ACC112 (cell line): ENCODE measurements around the gene LSM2.

Experiments
- H2AFZ ChIP-seq: fragments of 200-600 bp; sonication (generic); one replicate; pipeline ENCODE4 v1.6.0; 2017; ENCODE audit warnings: antibody characterized with exemption, low read length; ENCODE audit not compliant: unreplicated experiment
- H3K27ac ChIP-seq: fragments of 200-600 bp; sonication (generic); 2 replicates; pipeline ENCODE4 v1.5.1; 2014; ENCODE audit warnings: low read depth, mild to moderate bottlenecking, antibody characterized with exemption, low read length, moderate library complexity
- H3K27me3 ChIP-seq: fragments of 200-600 bp; sonication (generic); 2 replicates; pipeline ENCODE4 v1.6.1; 2014; ENCODE audit warnings: mild to moderate bottlenecking, antibody characterized with exemption, low read length, moderate library complexity, mixed read lengths; ENCODE audit not compliant: insufficient read depth
- H3K36me3 ChIP-seq: fragments of 200-600 bp; sonication (generic); 2 replicates; pipeline ENCODE4 v1.6.1; 2016; ENCODE audit warnings: mild to moderate bottlenecking, antibody characterized with exemption, low read length, moderate library complexity, mixed read lengths; ENCODE audit not compliant: insufficient read depth
- H3K4me1 ChIP-seq: fragments of 200-600 bp; sonication (generic); one replicate; pipeline ENCODE4 v1.6.1; 2016; ENCODE audit warnings: low read length, mixed read lengths; ENCODE audit not compliant: insufficient read depth, unreplicated experiment, control insufficient read depth
- H3K4me3 ChIP-seq: fragments of 200-600 bp; sonication (generic); 2 replicates; pipeline ENCODE4 v1.5.1; 2014; ENCODE audit warnings: mild to moderate bottlenecking, low read depth, low read length
- H3K79me2 ChIP-seq: fragments of 200-600 bp; sonication (generic); one replicate; pipeline ENCODE4 v1.6.0; 2016; ENCODE audit warnings: low read length; ENCODE audit not compliant: control insufficient read depth, unreplicated experiment, insufficient read depth

The LSM2 gene

GRCh38 chr6:31782126-31782855, 24.5 kb downstream of the LSM2 start:
- Histone ChIP-seq H3K4me1 (peaks cover 5% of the 10 kb centered on the region), H3K27ac (no peak overlapping the region), H2AFZ (no peak overlapping the region), H3K36me3 (peaks cover 13% of the 10 kb centered on the region; the same call in 1 of the 2 replicates), H3K27me3 (no peaks in the 10 kb centered on the region), H3K79me2 (no peaks in the 10 kb centered on the region), H3K4me3 (no peak overlapping the region)

DNA sequence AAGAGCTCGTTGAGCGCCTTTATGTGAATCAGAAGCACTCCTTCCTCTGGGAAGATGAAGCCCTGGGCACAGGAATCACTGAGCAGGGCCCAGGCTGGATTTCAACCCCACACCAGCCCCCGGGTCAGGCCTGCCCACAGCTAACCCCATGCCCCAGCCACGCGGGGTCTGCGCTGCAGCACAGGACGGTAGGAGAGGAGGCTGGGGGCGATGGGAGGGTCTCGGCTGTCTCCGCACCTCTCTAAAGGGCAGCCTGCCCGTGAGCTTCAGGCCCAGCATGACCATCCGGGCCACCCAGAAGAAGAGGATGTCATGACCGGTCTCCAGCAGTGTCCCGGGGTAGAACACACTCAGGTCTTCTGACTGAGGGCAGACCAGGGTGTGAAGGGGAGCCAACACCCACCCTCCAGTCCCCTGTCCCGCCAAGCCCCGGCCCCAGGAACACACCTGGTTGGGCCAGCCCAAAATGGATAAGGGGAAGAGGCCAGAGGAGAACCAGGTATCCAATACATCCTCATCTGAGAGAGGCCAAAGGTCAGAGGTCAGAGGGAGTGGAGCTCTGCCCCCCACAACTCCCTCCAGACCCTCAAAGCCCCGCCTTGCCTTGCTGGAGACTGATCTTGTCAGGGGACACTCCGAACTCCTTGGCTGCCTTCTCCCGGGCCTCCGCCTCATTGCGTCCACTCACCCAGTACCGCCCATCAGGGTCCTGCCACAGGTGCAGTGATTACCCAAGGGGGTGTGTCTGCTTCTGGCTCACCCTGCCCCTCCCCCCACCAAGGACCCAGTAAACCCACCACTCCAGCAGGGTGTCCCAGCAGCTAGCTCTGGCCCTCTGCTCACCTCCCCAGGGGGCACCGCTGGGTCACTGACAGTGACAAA, 25.3 kb downstream of the LSM2 start:
- Histone ChIP-seq H3K36me3 (peaks cover 13% of the 10 kb centered on the region; the same call in 1 of the 2 replicates), H2AFZ (no peak overlapping the region), H3K27ac (no peak overlapping the region), H3K27me3 (no peaks in the 10 kb centered on the region), H3K79me2 (no peaks in the 10 kb centered on the region), H3K4me3 (no peak overlapping the region), H3K4me1 (peaks cover 13% of the 10 kb centered on the region)

- Histone ChIP-seq H2AFZ (no peak overlapping the region), H3K4me1 (peaks cover 16% of the 10 kb centered on the region), H3K36me3 (peaks cover 13% of the 10 kb centered on the region; the same call in 1 of the 2 replicates), H3K27ac (no peak overlapping the region), H3K79me2 (no peaks in the 10 kb centered on the region), H3K4me3 (no peak overlapping the region), H3K27me3 (no peaks in the 10 kb centered on the region)
Observed at GRCh38 chr6:31780507-31781243, 26.1 kb downstream of the LSM2 start.

GRCh38 chr6:31779908-31780307, 26.9 kb downstream of the LSM2 start:
- Histone ChIP-seq H3K27ac (no peak overlapping the region), H2AFZ (no peak overlapping the region), H3K4me1 (peaks cover 16% of the 10 kb centered on the region), H3K4me3 (no peak overlapping the region), H3K27me3 (no peaks in the 10 kb centered on the region), H3K36me3 (peaks cover 8% of the 10 kb centered on the region; the same call in 1 of the 2 replicates), H3K79me2 (no peaks in the 10 kb centered on the region)

DNA sequence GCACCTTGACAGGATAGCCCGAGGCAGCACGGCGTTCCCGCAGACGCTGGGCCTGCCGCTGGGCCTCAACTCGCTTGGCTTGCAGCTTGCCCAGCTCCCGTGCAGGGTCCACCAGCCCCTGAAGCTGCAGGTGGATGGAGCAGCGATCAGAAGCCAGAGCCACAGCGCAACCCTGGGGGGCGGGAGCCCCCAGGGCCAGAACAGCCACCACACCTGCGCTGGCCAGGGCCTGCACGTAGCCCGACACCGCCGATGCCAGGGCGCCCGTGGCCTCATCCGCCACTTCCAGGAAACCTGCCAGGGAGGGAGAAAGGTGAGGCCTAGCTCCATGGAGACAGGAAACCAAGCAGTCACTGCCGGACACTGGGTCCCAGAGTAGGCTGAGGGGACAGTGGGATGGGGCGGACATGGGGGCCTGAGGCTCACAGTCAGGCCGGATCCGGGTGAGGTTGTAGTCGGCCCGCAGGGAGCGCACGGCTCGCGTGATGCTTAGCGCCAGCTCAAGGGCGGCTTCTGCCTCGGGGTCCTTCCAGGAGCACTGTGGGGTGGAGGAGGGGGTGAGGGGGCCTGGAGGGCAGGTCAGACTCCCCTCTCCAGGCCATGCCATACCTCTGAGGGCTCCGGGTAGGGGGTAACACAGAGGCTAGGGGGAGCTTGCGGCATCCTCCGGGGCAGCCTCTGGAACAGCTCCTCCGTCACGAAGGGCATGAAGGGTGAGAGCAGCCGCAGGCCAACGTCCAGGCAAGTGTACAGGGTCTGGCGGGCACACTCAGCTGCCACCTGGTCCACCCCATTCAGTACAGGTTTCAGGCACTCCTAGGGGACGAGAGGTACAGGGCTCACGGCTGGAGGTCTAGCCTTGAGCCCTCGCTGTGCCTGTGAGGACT, 27.5 kb downstream of the LSM2 start:
- H3K27ac ChIP-seq, result no peak overlapping the region
- no peaks in the 10 kb centered on the region for H3K79me2 ChIP-seq
- peaks cover 8% of the 10 kb centered on the region; the same call in 1 of the 2 replicates for H3K36me3 ChIP-seq
- H3K4me1 ChIP-seq, result peaks cover 16% of the 10 kb centered on the region
- H2AFZ ChIP-seq, result no peak overlapping the region
- no peaks in the 10 kb centered on the region for H3K27me3 ChIP-seq
- no peak overlapping the region for H3K4me3 ChIP-seq

GRCh38 chr6:31778193-31778592, 28.6 kb downstream of the LSM2 start:
- Histone ChIP-seq H3K4me3 (no peak overlapping the region), H2AFZ (no peak overlapping the region), H3K27me3 (no peaks in the 10 kb centered on the region), H3K79me2 (no peaks in the 10 kb centered on the region), H3K27ac (no peak overlapping the region), H3K36me3 (peaks cover 8% of the 10 kb centered on the region; the same call in 1 of the 2 replicates), H3K4me1 (peaks cover 16% of the 10 kb centered on the region)

DNA sequence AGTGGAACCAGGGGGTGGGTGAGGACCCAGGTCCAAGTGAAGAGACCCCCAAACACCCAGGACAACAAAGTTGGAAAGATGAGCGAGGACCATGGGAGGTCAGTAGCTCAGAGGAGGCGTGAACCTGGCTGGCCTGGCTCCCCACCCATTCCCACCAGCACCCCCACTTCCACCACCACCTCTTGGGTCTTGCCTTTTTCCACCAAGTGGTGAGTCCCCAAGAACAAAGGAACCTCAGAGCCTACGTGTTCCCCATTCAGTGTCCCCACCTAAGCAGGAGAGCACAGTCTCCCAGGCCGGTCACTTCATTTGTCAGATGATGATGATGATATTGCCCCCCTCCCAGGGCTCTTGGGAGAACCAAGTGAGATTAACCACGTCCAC, 29.1 kb downstream of the LSM2 start:
- Histone ChIP-seq H3K4me3 (no peak overlapping the region), H3K4me1 (peaks cover 16% of the 10 kb centered on the region), H3K36me3 (peaks cover 4% of the 10 kb centered on the region; the same call in 1 of the 2 replicates)

DNA sequence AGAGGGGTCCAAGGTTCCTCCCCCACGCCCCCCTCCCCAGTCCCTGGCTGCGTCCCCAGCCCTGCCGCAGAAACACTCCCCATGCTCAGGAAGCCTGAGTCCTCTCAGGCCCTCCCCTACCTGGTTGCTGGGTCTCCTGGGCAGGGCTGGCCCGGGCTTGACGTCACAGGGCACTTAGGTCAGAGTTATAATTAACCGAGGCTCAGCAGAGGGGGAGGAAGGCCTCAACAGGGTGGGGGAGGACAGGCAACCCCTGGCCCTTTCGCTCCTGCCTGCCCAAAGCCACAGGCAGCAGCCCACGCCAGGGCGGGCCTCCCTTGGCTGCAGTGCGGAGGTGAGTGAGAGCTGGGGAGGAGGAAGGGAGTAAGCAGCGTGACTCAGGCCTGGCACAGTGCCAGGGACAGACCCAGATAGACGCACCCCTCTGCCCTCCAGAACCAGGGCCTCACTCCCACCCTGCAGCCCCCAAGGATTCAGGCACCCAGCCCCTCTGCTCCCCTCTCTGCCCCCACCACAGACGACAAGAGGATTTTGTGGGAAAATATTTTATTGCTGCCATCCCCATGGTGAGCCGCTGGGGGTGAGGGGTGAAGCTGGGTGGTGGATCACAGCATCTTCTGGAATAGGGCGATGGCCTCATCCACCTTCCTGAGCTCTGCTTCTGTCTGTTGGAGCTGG, 29.6 kb downstream of the LSM2 start, which contains the start of gene VWA7:
Gene VWA7 (minus strand): TSS at position 340 of the 678 bp plus-strand sequence. CDS start 549 bp downstream, outside the sequence.
- Histone ChIP-seq H3K27ac (peak within 1 kb of the TSS; percentile 38), H3K4me3 (peak within 1 kb of the TSS; percentile 41; the same call in 1 of the 2 replicates), H2AFZ (no peak within 1 kb of the TSS), H3K79me2 (no peaks in the 10 kb centered on the region), H3K4me1 (peaks cover 16% of the 10 kb centered on the region), H3K27me3 (no peaks in the 10 kb centered on the region), H3K36me3 (peaks cover 3% of the 10 kb centered on the region; the same call in 1 of the 2 replicates)

More for the DNA sequence above, 29.1 kb downstream of the LSM2 start:
- H2AFZ ChIP-seq, result no peak overlapping the region
- H3K27ac ChIP-seq, result peak overlapping the region; percentile 38; the same call in 1 of the 2 replicates
- no peaks in the 10 kb centered on the region for H3K79me2 ChIP-seq
- H3K27me3 ChIP-seq, result no peaks in the 10 kb centered on the region

- Histone ChIP-seq H3K27ac (peak overlapping the region; percentile 38; the same call in 1 of the 2 replicates), H3K79me2 (no peaks in the 10 kb centered on the region), H3K4me3 (peak overlapping the region; percentile 41; the same call in 1 of the 2 replicates), H3K27me3 (no peaks in the 10 kb centered on the region), H3K36me3 (peaks cover 3% of the 10 kb centered on the region; the same call in 1 of the 2 replicates), H2AFZ (no peak overlapping the region), H3K4me1 (peaks cover 16% of the 10 kb centered on the region)
Observed at GRCh38 chr6:31776485-31776988, 30.2 kb downstream of the LSM2 start.
